Liver (tissue), 9 donors: Measurements from ENCODE around the gene PLAC8L1. TPM values are rescaled to one million over a fixed set of nuclear protein-coding genes. Genes with fewer than 3 reads are reported as not detected.

Source experiments
- DNase-seq: peaks from one replicate; pipeline ENCODE4 v3.0.0-alpha.2; 2017; ENCODE audit warnings: low spot score
- H3K27ac ChIP-seq, 2 donors: one replicate each; pipeline ENCODE4 v1.7.0; 2013; ENCODE audit warnings: inconsistent platforms in 2 of 2, low read length in 2 of 2, control low read depth in 1 of 2, low read depth in 1 of 2, mild to moderate bottlenecking in 1 of 2
- H3K27me3 ChIP-seq, 4 donors: one replicate each; pipeline versions ENCODE4 v1.6.1 to v1.7.0; 2013; ENCODE audit warnings: low read length in 3 of 4, inconsistent platforms in 1 of 4, mild to moderate bottlenecking in 1 of 4, moderate library complexity in 1 of 4; ENCODE audit not compliant: control insufficient read depth in 4 of 4, insufficient read depth in 4 of 4
- H3K36me3 ChIP-seq, 4 donors: one replicate each; pipeline versions ENCODE4 v1.6.1 to v1.7.0; 2013; ENCODE audit warnings: low read length in 3 of 4, mild to moderate bottlenecking in 3 of 4, low read depth in 1 of 4, moderate library complexity in 1 of 4; ENCODE audit not compliant: control insufficient read depth in 4 of 4, insufficient read depth in 3 of 4
- H3K4me1 ChIP-seq, 4 donors: one replicate each; pipeline versions ENCODE4 v1.6.1 to v1.7.0; 2013; ENCODE audit warnings: low read length in 3 of 4, mild to moderate bottlenecking in 3 of 4, moderate library complexity in 1 of 4; ENCODE audit not compliant: control insufficient read depth in 4 of 4, insufficient read depth in 4 of 4
- H3K4me3 ChIP-seq, 3 donors: one replicate each; pipeline versions ENCODE4 v1.6.1 to v1.7.0; 2013; ENCODE audit warnings: low read length in 3 of 3, control low read depth in 1 of 3, low read depth in 1 of 3, mild to moderate bottlenecking in 1 of 3
- H3K9ac ChIP-seq, 2 donors: one replicate each; pipeline ENCODE4 v1.7.0; 2013; ENCODE audit warnings: low read length in 2 of 2, mild to moderate bottlenecking in 2 of 2, moderate library complexity in 2 of 2, control low read depth in 1 of 2, low read depth in 1 of 2
- H3K9me3 ChIP-seq, 4 donors: one replicate each; pipeline versions ENCODE4 v1.6.1 to v1.7.0; 2013; ENCODE audit warnings: low read length in 3 of 4; ENCODE audit not compliant: control insufficient read depth in 4 of 4
- EGR1 ChIP-seq, 2 donors: IDR thresholded peaks; 2 replicates each; pipeline ENCODE4 v1.6.1; 2016 to 2018; ENCODE audit warnings: antibody characterized with exemption in 2 of 2, low read depth in 2 of 2
- FOXA1 ChIP-seq: IDR thresholded peaks from 2 replicates; pipeline ENCODE4 v1.6.1; 2016; ENCODE audit warnings: antibody characterized with exemption
- FOXA2 ChIP-seq: IDR thresholded peaks from 2 replicates; pipeline ENCODE4 v1.6.1; 2016; ENCODE audit warnings: antibody characterized with exemption
- GABPA ChIP-seq, 2 donors: IDR thresholded peaks in 1 of 2; conservative IDR thresholded peaks in 1 of 2; 2 replicates each; pipeline ENCODE4 v1.6.1; 2016; ENCODE audit warnings: antibody characterized with exemption in 2 of 2, mild to moderate bottlenecking in 1 of 2, moderate library complexity in 1 of 2
- HNF4A ChIP-seq, 2 donors: conservative IDR thresholded peaks; 2 replicates each; pipeline ENCODE4 v1.6.1; 2016; ENCODE audit warnings: antibody characterized with exemption in 2 of 2, mild to moderate bottlenecking in 2 of 2
- HNF4G ChIP-seq: IDR thresholded peaks from 2 replicates; pipeline ENCODE4 v1.6.1; 2016; ENCODE audit warnings: antibody characterized with exemption
- JUND ChIP-seq, 2 donors: IDR thresholded peaks; 2 replicates each; pipeline ENCODE4 v1.6.1; 2016; ENCODE audit warnings: antibody characterized with exemption in 2 of 2
- RAD21 ChIP-seq, 2 donors: IDR thresholded peaks; 2 replicates each; pipeline ENCODE4 v1.6.1; 2016; ENCODE audit warnings: antibody characterized with exemption in 2 of 2, mild to moderate bottlenecking in 2 of 2
- SP1 ChIP-seq: IDR thresholded peaks from 2 replicates; pipeline ENCODE4 v1.6.1; 2018; ENCODE audit warnings: antibody characterized with exemption, mild to moderate bottlenecking
- TAF1 ChIP-seq: conservative IDR thresholded peaks from 2 replicates; pipeline ENCODE4 v1.6.1; 2016; ENCODE audit warnings: antibody characterized with exemption, mild to moderate bottlenecking
- YY1 ChIP-seq: IDR thresholded peaks from 2 replicates; pipeline ENCODE4 v1.6.1; 2016; ENCODE audit warnings: antibody characterized with exemption, mild to moderate bottlenecking
- WGBS: extraction: QIAGEN DNeasy Blood & Tissue Kit; methylation state at CpG from one replicate; pipeline ENCODE4 v1.1.7; 2013; 5-methylcytosine and 5-hydroxymethylcytosine counted together
- polyA plus RNA-seq, 2 donors: library from polyadenylated mRNA; stranded (reverse) in 1 of 2; unstranded in 1 of 2; fragments of 200-250 nt in 1 of 2; fragments of >200 nt in 1 of 2; fragmentation: Nextera tagmentation in 1 of 2; extraction: Ambion mirVana in 1 of 2; gene quantifications; one replicate each; pipeline versions ENCODE4 v1.2.1 to v1.2.3, GENCODE V29; 2013 to 2015
- total RNA-seq, 2 donors: library from RNA; depleted of rRNA; stranded (reverse); fragments of >200 nt; gene quantifications; one replicate each; pipeline ENCODE4 v1.2.3, GENCODE V29; 2014
- TF ChIP-seq, protein P1 (sequence below): IDR thresholded peaks from 2 replicates; pipeline ENCODE4 v1.6.1; 2016; ENCODE audit warnings: antibody characterized with exemption, mild to moderate bottlenecking
- TF ChIP-seq, protein P2 (sequence below): IDR thresholded peaks from 2 replicates; pipeline ENCODE4 v1.6.1; 2016; ENCODE audit warnings: antibody characterized with exemption
- TF ChIP-seq, protein P3 (sequence below): fragments of 150-350 bp; IDR thresholded peaks from 2 replicates; pipeline ENCODE4 v1.5.1; 2017; ENCODE audit warnings: improper control_type of control experiment, low read depth, low read length; ENCODE audit not compliant: missing input control
- TF ChIP-seq, protein P4 (sequence below): IDR thresholded peaks from 2 replicates; pipeline ENCODE4 v1.6.1; 2016; ENCODE audit warnings: antibody characterized with exemption
- TF ChIP-seq, protein P5 (sequence below): IDR thresholded peaks from 2 replicates; pipeline ENCODE4 v1.6.1; 2016; ENCODE audit warnings: antibody characterized with exemption
- donor health status: healthy.
- donor health status: healthy.
- donor health status: healthy.
- donor health status: healthy.
- donor health status: healthy.

PLAC8L1 gene
- total and polyA plus RNA-seq, 4 donors = 0.28 TPM; not detected in 3

DNA sequence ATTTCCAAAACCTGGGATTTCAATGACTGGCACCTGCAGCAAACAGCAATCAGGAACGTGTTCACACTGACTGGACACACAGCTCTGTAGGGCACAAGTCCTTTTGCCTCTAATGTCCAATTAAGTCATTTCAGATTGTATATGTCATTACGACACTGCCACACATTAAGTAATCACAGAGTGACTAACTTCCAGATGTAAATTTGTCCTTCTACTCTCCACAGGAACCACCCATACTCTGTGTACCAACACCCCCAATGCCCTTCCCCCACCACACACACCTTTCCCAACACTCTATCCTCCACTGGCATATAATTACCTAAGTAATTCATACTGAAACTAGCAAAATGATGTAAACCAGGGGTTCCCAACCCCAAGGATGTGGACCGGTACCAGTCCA, 46.6 kb upstream of the PLAC8L1 start:
- WGBS = 70% methylated on average over 3 of the region's 3 CpGs
- no peaks in the 10 kb centered on the region for H3K9me3 ChIP-seq
- no peak overlapping the region for H3K27ac ChIP-seq
- H3K9ac ChIP-seq = no peak overlapping the region
- H3K4me3 ChIP-seq = no peak overlapping the region
- H3K36me3 ChIP-seq = peaks cover 13 to 55% (median 43%) of the 10 kb centered on the region in 4 donors
- TF ChIP-seq, protein P1, sequence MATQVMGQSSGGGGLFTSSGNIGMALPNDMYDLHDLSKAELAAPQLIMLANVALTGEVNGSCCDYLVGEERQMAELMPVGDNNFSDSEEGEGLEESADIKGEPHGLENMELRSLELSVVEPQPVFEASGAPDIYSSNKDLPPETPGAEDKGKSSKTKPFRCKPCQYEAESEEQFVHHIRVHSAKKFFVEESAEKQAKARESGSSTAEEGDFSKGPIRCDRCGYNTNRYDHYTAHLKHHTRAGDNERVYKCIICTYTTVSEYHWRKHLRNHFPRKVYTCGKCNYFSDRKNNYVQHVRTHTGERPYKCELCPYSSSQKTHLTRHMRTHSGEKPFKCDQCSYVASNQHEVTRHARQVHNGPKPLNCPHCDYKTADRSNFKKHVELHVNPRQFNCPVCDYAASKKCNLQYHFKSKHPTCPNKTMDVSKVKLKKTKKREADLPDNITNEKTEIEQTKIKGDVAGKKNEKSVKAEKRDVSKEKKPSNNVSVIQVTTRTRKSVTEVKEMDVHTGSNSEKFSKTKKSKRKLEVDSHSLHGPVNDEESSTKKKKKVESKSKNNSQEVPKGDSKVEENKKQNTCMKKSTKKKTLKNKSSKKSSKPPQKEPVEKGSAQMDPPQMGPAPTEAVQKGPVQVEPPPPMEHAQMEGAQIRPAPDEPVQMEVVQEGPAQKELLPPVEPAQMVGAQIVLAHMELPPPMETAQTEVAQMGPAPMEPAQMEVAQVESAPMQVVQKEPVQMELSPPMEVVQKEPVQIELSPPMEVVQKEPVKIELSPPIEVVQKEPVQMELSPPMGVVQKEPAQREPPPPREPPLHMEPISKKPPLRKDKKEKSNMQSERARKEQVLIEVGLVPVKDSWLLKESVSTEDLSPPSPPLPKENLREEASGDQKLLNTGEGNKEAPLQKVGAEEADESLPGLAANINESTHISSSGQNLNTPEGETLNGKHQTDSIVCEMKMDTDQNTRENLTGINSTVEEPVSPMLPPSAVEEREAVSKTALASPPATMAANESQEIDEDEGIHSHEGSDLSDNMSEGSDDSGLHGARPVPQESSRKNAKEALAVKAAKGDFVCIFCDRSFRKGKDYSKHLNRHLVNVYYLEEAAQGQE = no peak
- TF ChIP-seq TAF1 (no peak), GABPA (IDR thresholded peaks at IDR 0.05 in 1 of 2, conservative IDR thresholded peaks at IDR 0.05 in 1 of 2) (no peak), EGR1 (IDR thresholded peaks at IDR 0.05; ENCODE audit: low read depth in 2 of 2) (no peak), FOXA1 (no peak), RAD21 (IDR thresholded peaks at IDR 0.05) (no peak), FOXA2 (no peak), SP1 (no peak), HNF4G (no peak), HNF4A (conservative IDR thresholded peaks at IDR 0.05) (no peak), YY1 (no peak)
- TF ChIP-seq, protein P2, sequence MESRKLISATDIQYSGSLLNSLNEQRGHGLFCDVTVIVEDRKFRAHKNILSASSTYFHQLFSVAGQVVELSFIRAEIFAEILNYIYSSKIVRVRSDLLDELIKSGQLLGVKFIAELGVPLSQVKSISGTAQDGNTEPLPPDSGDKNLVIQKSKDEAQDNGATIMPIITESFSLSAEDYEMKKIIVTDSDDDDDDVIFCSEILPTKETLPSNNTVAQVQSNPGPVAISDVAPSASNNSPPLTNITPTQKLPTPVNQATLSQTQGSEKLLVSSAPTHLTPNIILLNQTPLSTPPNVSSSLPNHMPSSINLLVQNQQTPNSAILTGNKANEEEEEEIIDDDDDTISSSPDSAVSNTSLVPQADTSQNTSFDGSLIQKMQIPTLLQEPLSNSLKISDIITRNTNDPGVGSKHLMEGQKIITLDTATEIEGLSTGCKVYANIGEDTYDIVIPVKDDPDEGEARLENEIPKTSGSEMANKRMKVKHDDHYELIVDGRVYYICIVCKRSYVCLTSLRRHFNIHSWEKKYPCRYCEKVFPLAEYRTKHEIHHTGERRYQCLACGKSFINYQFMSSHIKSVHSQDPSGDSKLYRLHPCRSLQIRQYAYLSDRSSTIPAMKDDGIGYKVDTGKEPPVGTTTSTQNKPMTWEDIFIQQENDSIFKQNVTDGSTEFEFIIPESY = no peak
- TF ChIP-seq, protein P3, sequence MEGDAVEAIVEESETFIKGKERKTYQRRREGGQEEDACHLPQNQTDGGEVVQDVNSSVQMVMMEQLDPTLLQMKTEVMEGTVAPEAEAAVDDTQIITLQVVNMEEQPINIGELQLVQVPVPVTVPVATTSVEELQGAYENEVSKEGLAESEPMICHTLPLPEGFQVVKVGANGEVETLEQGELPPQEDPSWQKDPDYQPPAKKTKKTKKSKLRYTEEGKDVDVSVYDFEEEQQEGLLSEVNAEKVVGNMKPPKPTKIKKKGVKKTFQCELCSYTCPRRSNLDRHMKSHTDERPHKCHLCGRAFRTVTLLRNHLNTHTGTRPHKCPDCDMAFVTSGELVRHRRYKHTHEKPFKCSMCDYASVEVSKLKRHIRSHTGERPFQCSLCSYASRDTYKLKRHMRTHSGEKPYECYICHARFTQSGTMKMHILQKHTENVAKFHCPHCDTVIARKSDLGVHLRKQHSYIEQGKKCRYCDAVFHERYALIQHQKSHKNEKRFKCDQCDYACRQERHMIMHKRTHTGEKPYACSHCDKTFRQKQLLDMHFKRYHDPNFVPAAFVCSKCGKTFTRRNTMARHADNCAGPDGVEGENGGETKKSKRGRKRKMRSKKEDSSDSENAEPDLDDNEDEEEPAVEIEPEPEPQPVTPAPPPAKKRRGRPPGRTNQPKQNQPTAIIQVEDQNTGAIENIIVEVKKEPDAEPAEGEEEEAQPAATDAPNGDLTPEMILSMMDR = no peak
- TF ChIP-seq, protein P4, sequence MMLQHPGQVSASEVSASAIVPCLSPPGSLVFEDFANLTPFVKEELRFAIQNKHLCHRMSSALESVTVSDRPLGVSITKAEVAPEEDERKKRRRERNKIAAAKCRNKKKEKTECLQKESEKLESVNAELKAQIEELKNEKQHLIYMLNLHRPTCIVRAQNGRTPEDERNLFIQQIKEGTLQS = no peak
- TF ChIP-seq, protein P5, sequence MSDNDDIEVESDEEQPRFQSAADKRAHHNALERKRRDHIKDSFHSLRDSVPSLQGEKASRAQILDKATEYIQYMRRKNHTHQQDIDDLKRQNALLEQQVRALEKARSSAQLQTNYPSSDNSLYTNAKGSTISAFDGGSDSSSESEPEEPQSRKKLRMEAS = no peak
- DNase-seq = no peak
- H3K27me3 ChIP-seq = no peaks in the 10 kb centered on the region
- H3K4me1 ChIP-seq = no peaks in the 10 kb centered on the region

DNA sequence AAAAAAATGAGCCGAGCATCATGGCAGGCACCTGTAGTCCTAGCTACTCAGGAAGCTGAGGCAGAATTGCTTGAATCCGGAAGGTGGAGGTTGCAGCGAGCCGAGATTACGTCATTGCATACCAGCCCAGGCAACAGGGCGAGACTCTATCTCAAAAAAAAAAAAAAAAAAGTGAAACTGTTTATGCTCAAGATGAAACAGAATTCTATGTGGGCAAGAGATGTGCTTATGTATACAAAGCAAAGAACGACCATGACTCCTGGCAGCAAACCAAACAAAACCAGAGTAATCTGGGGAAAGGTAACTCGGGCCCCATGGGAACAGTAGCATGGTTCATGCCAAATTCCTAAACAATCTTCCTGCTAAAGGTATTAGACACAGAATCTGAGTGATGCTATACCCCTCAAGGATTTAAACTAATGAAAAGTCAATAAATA, 32.6 kb upstream of the PLAC8L1 start:
- Histone ChIP-seq H3K27me3 (no peaks in the 10 kb centered on the region), H3K4me1 (no peaks in the 10 kb centered on the region), H3K4me3 (no peak overlapping the region), H3K9me3 (no peaks in the 10 kb centered on the region), H3K36me3 (peaks cover 3 to 33% (median 15%) of the 10 kb centered on the region in 4 donors), H3K27ac (no peak overlapping the region), H3K9ac (no peak overlapping the region)
- DNase-seq = no peak
- WGBS = 74% methylated on average over 8 of the region's 8 CpGs
- TF ChIP-seq SP1 (no peak), YY1 (no peak), HNF4A (conservative IDR thresholded peaks at IDR 0.05) (no peak), JUND (IDR thresholded peaks at IDR 0.05) (no peak)
- TF ChIP-seq, protein P3 = no peak
- TF ChIP-seq, protein P2 = no peak
- TF ChIP-seq, protein P5 = no peak
